Muscle of back (tissue), 11 donors: Measurements from ENCODE around the gene CDH4. TPM values are rescaled to one million over a fixed set of nuclear protein-coding genes. Genes with fewer than 3 reads are reported as not detected.
A peak's percentile ranks its signal among the peaks of the same experiment; 100 is the strongest.
"Not testable (repeated sequence)": the region's sequence is repeated elsewhere in the genome, so short reads cannot be mapped to it uniquely, and the experiment has no call there.

Experiments
- DNase-seq, 3 donors: peaks; one replicate each; pipeline versions ENCODE4 v3.0.0 to v3.0.0-alpha.2; 2013
- polyA plus RNA-seq, 10 donors: library from polyadenylated mRNA; unstranded; fragments of 120-200 nt; gene quantifications; one replicate each; pipeline ENCODE4 v1.2.1, GENCODE V29; 2013; ENCODE audit not compliant: insufficient read length in 10 of 10

The CDH4 gene
- polyA plus RNA-seq, 10 donors: 0.74 to 2.0 (median 1.1) TPM

GRCh38 chr20:61437280-61438206, 185.5 kb downstream of the CDH4 start:
- DNase-seq: peak in 2 of 3 donors; percentile 4 to 82

- no peak for DNase-seq
Observed at GRCh38 chr20:61438285-61438684, 186.2 kb downstream of the CDH4 start.

GRCh38 chr20:61439251-61439650, 187.2 kb downstream of the CDH4 start:
- DNase-seq: no peak

- DNase-seq: no peak
Observed at GRCh38 chr20:61440548-61441055, 188.5 kb downstream of the CDH4 start.

- no peak for DNase-seq
Observed at GRCh38 chr20:61441537-61441936, 189.5 kb downstream of the CDH4 start.

- no peak for DNase-seq
Observed at GRCh38 chr20:61442075-61442670, 190.1 kb downstream of the CDH4 start.

GRCh38 chr20:61442718-61443117, 190.7 kb downstream of the CDH4 start:
- no peak for DNase-seq

- no peak for DNase-seq
Observed at GRCh38 chr20:61443443-61444126, 191.5 kb downstream of the CDH4 start.

GRCh38 chr20:61444637-61445036, 192.6 kb downstream of the CDH4 start:
- DNase-seq: no peak

GRCh38 chr20:61445138-61445537, 193.1 kb downstream of the CDH4 start:
- no peak for DNase-seq

- no peak for DNase-seq
Observed at GRCh38 chr20:61445741-61446140, 193.7 kb downstream of the CDH4 start.

- DNase-seq: no peak
Observed at GRCh38 chr20:61447952-61448351, 195.9 kb downstream of the CDH4 start.

GRCh38 chr20:61448386-61448785, 196.3 kb downstream of the CDH4 start:
- no peak for DNase-seq

GRCh38 chr20:61449057-61449609, 197.1 kb downstream of the CDH4 start:
- no peak for DNase-seq

GRCh38 chr20:61449916-61450315, 197.9 kb downstream of the CDH4 start:
- no peak for DNase-seq

- no peak for DNase-seq
Observed at GRCh38 chr20:61450549-61450948, 198.5 kb downstream of the CDH4 start.

- no peak for DNase-seq
Observed at GRCh38 chr20:61451009-61451408, 198.9 kb downstream of the CDH4 start.

- DNase-seq: no peak
Observed at GRCh38 chr20:61451953-61452352, 199.9 kb downstream of the CDH4 start.

GRCh38 chr20:61453219-61453618, 201.2 kb downstream of the CDH4 start:
- DNase-seq: no peak

- not testable (repeated sequence) for DNase-seq
Observed at GRCh38 chr20:61453623-61454022, 201.6 kb downstream of the CDH4 start.

- no peak for DNase-seq
Observed at GRCh38 chr20:61454053-61454452, 202.0 kb downstream of the CDH4 start.
